ENCODE results near the gene SFN.

GRCh38 chr1:26839339-26839722 is 23.6 kb upstream of the SFN start:
- no peak for TF ChIP-seq CTCF (IDR thresholded peaks at IDR 0.05)
- TF ChIP-seq EP300 (IDR thresholded peaks at IDR 0.05) = no peak
